NK-92 treated with Interleukin-12 subunit alpha and Interleukin-12 subunit beta, amount 100 ng/mL, for 24 hours (cell line): Measurements from ENCODE around the gene CCDC169.

ENCODE experiments used
- DNase-seq: peaks from one replicate; lab custom pipeline; 2025; lab: John Stamatoyannopoulos, UW

CCDC169 gene

DNA sequence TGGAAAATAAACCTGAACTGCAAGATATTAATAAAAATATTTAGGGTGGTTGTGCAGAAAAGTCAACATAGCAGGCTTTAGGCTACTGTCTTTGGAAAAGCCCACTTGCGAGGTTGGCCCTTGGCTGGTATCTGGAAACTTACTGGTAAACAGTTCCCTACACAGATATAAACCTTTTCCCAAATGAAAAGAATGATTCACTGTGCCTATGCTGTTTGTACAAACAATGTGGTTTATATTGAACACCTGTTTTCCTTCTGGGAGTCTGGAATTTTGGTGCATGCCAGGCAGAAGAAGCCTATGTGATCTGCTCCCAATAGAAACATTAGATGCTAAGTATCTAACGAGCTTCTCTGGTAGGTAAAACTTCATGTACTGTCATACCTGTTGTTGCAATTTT lies 53.5 kb downstream of the CCDC169 start:
- no peak for DNase-seq

GRCh38 chr13:36242761-36243160 lies 54.9 kb downstream of the CCDC169 start:
- no peak for DNase-seq

- no peak for DNase-seq
Observed at GRCh38 chr13:36231236-36231635, 66.4 kb downstream of the CCDC169 start.

- no peak for DNase-seq
Observed at GRCh38 chr13:36224730-36225129, 72.9 kb downstream of the CCDC169 start.

DNA sequence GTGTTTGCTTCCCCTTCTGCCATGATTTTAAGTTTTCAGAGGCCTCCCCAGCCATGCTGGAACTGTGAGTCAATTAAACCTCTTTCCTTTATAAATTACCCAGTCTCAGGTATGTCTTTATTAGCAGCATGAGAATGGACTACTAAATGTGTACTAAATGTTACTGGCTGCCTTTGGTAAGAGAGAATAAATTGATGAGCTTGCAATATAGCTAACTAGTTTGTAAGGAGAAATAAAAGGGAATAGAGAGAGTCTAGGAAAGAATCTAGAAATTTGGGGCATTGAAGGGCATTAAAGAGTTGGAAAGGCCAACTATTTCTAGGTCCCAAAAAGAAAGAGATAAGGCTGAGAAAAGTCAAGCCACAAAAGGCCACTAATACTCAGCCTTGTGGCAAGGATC lies 77.7 kb downstream of the CCDC169 start:
- no peak for DNase-seq

DNA sequence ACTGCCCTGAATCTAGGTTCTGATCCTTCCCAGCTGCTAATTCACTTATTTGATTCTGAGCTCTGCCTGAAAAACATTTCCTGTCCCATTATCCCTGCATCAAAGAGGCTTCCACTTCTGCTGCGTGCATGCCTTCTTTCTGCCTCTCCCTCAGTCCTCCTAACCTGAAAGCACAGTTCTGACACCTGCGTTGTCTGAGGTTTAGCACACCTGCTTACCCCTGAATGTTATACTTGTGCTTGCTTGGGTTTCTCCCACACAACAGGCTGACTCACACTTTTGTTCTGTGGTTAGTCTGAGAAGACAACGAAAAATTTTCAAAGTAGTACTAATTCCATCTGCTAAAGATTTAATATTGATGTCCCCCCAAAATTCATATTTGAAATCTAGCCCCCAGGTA lies 80.2 kb downstream of the CCDC169 start:
- no peak for DNase-seq

DNA sequence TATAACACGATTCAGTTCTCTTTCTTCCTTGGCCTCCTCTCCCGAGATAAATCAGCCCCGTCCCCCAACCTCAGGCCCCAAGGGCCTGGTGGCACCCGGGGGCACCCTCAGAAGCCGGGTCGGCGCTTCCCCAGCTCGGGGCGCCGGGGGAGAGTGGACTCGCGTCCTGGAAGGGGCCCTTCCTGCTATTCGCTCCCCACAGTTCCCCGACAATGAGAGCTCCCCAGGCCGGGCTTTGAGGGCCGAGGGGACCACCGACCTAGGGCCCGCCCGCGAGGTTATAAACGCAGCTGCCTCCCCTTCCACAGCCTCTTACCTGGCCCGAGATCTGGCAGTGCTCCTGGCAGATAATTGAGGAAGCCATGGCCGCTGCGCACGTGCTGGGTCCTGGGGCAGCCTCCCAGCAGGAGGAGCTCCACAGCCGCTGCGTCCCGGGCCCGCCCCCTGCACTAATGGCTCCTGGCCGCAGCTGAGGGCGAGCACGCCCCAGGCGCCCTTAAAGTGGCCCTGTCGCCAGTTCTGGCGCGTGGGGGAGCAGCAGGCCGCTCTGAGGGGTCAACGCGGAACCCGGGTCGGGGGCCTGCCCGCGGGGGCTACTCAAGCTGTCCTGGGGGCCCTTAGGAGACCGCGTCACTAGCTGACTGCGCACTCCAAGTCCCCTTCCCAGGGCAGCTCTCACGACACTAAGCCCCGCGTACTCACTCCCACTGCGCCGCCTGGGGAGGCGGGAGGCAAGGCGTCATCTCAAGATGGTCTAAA lies 83.3 kb downstream of the CCDC169 start, which contains the start of gene SOHLH2:
TSS of gene SOHLH2 (minus strand) at position 394 of the 759 bp plus-strand sequence. CDS start at position 364, 30 bp downstream.
- no peak for DNase-seq

DNA sequence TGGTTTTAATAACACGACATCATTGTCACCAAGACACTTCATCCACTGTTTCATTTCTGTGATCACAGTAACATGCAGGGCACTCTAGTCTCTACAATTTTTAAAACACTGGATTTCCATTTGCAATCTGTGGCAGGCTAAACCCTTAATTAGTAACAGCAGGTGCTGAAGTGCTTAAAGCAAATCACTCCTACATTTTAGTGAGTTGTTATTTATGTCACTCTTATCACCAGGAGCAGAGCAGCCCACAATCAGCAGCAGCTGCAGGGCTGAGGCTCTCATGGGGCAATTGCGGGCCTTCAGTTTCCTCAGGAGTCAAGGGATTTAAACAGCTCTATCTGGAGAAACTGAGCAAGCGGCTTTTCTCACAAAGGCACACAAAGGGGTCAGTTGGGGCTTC lies 84.8 kb downstream of the CCDC169 start:
- no peak for DNase-seq

DNA sequence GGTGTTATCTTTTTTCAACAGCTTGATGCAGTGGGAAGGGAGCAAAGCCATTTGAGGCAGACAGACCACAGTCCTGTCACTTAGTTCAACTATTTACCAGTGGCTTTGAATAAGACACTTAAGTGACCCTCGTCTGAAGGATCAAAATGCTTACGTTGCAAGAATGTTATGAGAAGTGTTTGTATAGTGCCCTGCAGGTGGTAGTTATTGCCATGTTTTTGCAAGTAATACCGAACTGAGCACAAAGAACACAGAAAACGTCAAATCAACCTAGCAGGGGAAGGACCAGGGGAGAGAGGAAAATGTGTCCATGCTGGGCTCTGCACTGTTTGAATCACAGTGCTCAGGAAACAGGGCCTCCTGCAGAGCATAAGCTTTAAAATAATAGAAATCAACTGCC lies 86.0 kb downstream of the CCDC169 start:
- DNase-seq = no peak

GRCh38 chr13:36210738-36211137 lies 86.9 kb downstream of the CCDC169 start:
- no peak for DNase-seq

GRCh38 chr13:36207672-36208071 lies 89.9 kb downstream of the CCDC169 start:
- no peak for DNase-seq

DNA sequence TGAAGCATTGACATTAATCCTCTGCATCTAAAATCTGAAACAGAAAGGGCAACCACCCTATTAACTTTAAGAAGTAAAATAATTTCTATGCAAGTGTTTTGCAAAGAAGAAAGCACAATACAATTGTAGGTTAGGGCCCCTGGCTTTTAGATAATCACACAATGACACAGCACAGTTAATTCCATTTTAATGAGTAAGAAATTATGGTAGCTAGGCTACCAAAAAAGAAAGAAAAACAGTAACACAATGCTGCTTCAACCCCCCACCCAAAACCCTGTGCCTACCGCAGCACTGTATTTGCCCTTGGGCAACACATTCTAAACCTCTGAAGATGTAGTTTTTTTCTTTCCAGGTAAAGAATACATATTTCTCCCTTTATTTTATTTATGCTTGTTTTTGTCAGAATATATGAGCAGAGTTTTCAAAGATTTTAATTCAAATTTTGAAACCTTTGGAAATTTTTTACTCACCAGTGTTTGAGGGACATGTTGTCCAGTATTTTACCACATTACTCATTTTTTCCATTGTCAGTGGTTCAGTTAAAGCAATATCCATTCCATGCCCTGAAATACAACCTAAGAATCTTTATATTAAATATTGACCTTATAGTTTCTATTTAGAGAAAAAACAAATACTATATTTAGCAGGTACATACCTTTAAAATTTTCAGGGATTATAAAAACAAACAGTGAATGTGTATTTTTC lies 104.3 kb downstream of the CCDC169 start:
- no peak for DNase-seq

DNA sequence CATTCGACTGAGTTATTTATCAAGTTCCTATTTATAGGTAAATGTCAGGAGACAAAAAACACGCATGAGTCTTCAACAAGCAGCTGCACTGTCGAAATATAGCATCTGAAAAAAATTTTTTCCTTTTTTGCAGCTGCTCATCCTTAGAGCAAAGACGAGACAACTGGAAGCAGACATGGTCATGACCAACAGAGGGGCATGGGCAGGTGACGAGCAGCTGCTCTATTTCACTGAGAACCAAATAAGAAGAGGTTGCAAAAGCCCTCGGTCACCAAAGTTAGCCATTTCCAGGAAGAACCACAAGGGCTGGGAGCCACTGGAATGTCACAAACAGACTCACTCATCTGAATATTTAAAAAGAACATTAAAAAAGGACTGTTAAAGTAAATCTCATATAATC lies 105.4 kb downstream of the CCDC169 start:
- DNase-seq = no peak

DNA sequence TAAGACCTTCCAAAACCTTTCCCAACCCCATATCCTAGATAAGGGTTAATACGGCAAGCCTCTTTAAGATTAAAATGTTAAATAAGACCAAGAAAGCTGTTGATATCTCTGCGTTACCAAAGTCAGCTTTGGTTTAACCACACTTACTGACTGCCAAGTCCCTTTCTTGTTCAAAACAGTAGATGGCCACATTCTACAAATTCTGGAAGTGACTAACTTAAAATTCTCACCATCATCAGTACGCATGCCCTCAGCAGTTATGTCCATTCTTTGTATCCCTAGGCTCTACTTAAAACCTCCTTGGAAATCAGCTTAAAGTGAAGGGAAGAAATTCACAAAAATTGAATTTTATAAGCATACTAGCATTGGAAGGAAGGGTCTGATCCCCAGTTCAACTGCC lies 106.8 kb downstream of the CCDC169 start:
- no peak for DNase-seq

DNA sequence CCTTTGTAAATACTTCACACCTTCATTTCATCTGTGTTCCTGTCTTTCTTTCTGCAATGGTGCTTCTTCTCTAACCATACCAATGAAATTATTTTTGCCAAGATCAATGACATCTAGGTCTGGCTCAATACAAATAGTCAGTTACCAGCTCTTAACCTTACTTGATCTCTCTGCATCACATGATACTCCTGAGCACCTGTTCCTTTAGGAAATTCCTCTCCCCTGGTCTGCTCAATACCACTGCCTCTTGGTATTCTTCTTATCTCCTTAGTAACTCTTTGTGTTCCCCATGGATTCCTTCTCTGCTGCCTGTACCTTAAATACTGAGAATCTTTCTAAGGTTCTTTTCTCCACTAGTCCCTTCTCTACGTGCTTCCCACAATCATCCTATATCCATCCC lies 109.2 kb downstream of the CCDC169 start:
- DNase-seq = no peak

DNA sequence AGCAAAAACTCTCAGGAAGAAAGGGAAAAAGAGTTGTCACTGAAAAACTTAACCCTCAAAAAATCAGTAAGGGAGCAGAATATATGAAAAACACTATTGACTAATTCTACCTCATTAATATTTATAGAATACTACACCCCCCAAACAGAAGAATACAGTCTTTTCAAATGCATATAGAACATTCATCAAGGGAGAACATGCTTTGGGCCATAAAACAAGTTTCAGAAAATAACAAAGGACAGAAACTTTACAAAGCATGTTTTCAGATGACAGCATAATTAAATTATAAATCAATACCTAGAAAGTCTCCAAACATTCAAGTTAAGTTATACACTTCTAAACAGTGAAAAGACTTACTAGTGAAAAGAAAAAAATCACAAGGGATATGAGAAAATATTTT lies 113.7 kb downstream of the CCDC169 start:
- no peak for DNase-seq
